H1 (cell line): Measurements from ENCODE around the gene LIPM.

Source experiments
- ATF3 ChIP-seq: IDR thresholded peaks from 2 replicates; pipeline ENCODE4 v1.6.1; 2011; ENCODE audit warnings: low read depth, mild to moderate bottlenecking, low read length; ENCODE audit not compliant: insufficient read depth
- CBX8 ChIP-seq: fragments of 300-800, 300-1000 bp; sonication (generic); IDR thresholded peaks from 2 replicates; pipeline ENCODE4 v1.7.1; 2016; ENCODE audit warnings: low read depth, low read length, borderline replicate concordance
- EP300 ChIP-seq, 2 experiments: IDR thresholded peaks; 1 replicate in 1 of 2; 2 replicates in 1 of 2; pipeline ENCODE4 v1.6.1; 2011 to 2012; ENCODE audit warnings: low read depth in 2 of 2, low read length in 2 of 2, mild to moderate bottlenecking in 2 of 2, borderline replicate concordance in 1 of 2, inconsistent platforms in 1 of 2, moderate library complexity in 1 of 2
- EZH2 ChIP-seq: fragments of 200-600 bp; sonication (generic); IDR thresholded peaks from 2 replicates; pipeline ENCODE4 v1.7.1; 2012; ENCODE audit warnings: low read depth, mild to moderate bottlenecking, moderate library complexity, low read length, inconsistent platforms; ENCODE audit not compliant: severe bottlenecking
- MAX ChIP-seq: IDR thresholded peaks from 2 replicates; pipeline ENCODE4 v1.6.1; 2012; ENCODE audit warnings: inconsistent platforms
- POLR2A ChIP-seq, 2 experiments: IDR thresholded peaks; 1 replicate in 1 of 2; 2 replicates in 1 of 2; pipeline ENCODE4 v1.6.1; 2011; ENCODE audit warnings: low read depth in 2 of 2, low read length in 2 of 2, mild to moderate bottlenecking in 2 of 2; ENCODE audit errors: control extremely low read depth in 1 of 2
- POLR2AphosphoS5 ChIP-seq: IDR thresholded peaks from 2 replicates; pipeline ENCODE4 v1.6.1; 2011; ENCODE audit warnings: low read depth, low read length
- RNF2 ChIP-seq: fragments of 200-900, 300-1000 bp; sonication (generic); IDR thresholded peaks from 2 replicates; pipeline ENCODE4 v1.7.1; 2016; ENCODE audit warnings: borderline replicate concordance, low read depth, mild to moderate bottlenecking, antibody characterized with exemption, low read length; ENCODE audit not compliant: poor library complexity, severe bottlenecking; ENCODE audit errors: missing control alignments
- RXRA ChIP-seq: IDR thresholded peaks from 2 replicates; pipeline ENCODE4 v1.6.1; 2011; ENCODE audit warnings: low read depth, mild to moderate bottlenecking, low read length, moderate library complexity; ENCODE audit not compliant: insufficient read depth
- SIN3A ChIP-seq, 2 experiments: IDR thresholded peaks in 1 of 2; conservative IDR thresholded peaks in 1 of 2; 2 replicates each; pipeline ENCODE4 v1.6.1; 2011 to 2012; ENCODE audit warnings: low read length in 2 of 2, improper control_type of control experiment in 1 of 2, low read depth in 1 of 2, mild to moderate bottlenecking in 1 of 2
- TBP ChIP-seq: IDR thresholded peaks from 2 replicates; pipeline ENCODE4 v1.6.1; 2011; ENCODE audit warnings: low read depth, low read length, improper control_type of control experiment
- TCF12 ChIP-seq: IDR thresholded peaks from 2 replicates; pipeline ENCODE4 v1.6.1; 2011; ENCODE audit warnings: low read depth, mild to moderate bottlenecking, low read length
- ZNF274 ChIP-seq: IDR thresholded peaks from 2 replicates; pipeline ENCODE4 v1.7.0; 2012; ENCODE audit warnings: low read length, borderline replicate concordance; ENCODE audit errors: extremely low read depth
- TF ChIP-seq, protein P1 (sequence below), 3 experiments: IDR thresholded peaks; 1 replicate in 2 of 3; 2 replicates in 1 of 3; pipeline versions ENCODE4 v1.5.1 to v1.6.1; 2011; ENCODE audit warnings: low read length in 3 of 3, mild to moderate bottlenecking in 3 of 3, inconsistent platforms in 2 of 3, low read depth in 1 of 3, moderate library complexity in 1 of 3; ENCODE audit not compliant: insufficient read depth in 1 of 3; ENCODE audit errors: control extremely low read depth in 1 of 3

DNA sequence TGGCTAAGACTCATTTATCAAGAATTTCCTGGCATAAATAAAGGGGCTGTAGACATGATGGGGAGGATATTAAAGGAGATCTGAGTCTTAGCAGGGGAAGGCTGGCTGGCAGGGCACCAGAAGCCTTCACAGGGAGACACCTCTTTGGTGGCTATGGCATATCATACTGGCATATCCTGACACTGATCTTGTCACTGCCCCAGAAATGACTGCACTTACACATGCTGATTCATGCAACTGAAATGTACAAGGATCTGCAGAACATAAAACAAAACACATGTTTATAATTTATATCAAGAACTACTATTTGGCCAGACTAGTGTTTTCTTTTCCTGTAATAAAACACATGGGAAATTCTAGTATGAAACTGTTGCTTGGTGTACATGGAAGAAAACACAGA is 48.2 kb upstream of the LIPM start:
- TF ChIP-seq ZNF274, result no peak
- TF ChIP-seq, protein P1, sequence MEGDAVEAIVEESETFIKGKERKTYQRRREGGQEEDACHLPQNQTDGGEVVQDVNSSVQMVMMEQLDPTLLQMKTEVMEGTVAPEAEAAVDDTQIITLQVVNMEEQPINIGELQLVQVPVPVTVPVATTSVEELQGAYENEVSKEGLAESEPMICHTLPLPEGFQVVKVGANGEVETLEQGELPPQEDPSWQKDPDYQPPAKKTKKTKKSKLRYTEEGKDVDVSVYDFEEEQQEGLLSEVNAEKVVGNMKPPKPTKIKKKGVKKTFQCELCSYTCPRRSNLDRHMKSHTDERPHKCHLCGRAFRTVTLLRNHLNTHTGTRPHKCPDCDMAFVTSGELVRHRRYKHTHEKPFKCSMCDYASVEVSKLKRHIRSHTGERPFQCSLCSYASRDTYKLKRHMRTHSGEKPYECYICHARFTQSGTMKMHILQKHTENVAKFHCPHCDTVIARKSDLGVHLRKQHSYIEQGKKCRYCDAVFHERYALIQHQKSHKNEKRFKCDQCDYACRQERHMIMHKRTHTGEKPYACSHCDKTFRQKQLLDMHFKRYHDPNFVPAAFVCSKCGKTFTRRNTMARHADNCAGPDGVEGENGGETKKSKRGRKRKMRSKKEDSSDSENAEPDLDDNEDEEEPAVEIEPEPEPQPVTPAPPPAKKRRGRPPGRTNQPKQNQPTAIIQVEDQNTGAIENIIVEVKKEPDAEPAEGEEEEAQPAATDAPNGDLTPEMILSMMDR (IDR thresholded peaks at IDR 0.05; ENCODE audit: control extremely low read depth in 1 of 3, insufficient read depth in 1 of 3, low read depth in 1 of 3, low read length in 3 of 3), result no peak
- no peak for TF ChIP-seq TCF12
- no peak for TF ChIP-seq SIN3A (conservative IDR thresholded peaks at IDR 0.05 in 1 of 2, IDR thresholded peaks at IDR 0.05 in 1 of 2; ENCODE audit: low read depth in 1 of 2, low read length in 2 of 2)
- TF ChIP-seq POLR2A (IDR thresholded peaks at IDR 0.05; ENCODE audit: control extremely low read depth in 1 of 2, low read depth in 2 of 2, low read length in 2 of 2), result no peak
- no peak for TF ChIP-seq MAX
- no peak for TF ChIP-seq EP300 (IDR thresholded peaks at IDR 0.05; ENCODE audit: borderline replicate concordance in 1 of 2, low read depth in 2 of 2, low read length in 2 of 2)
- TF ChIP-seq RNF2, result no peak
- TF ChIP-seq EZH2, result no peak
- no peak for TF ChIP-seq CBX8
- TF ChIP-seq TBP, result no peak
- TF ChIP-seq ATF3, result no peak
- no peak for TF ChIP-seq POLR2AphosphoS5
- no peak for TF ChIP-seq RXRA
